Endothelial cell of umbilical vein (primary cell): ENCODE results near the gene SMAD6. TPM values are rescaled to one million over a fixed set of nuclear protein-coding genes. Genes with fewer than 3 reads are reported as not detected.

Experiments
- BruUV-seq: library from RNA; stranded (reverse); fragments of 400-500 nt; replicated peaks from 2 replicates; lab custom pipeline; 2021; lab: Mats Ljungman, UMichigan
- CTCF ChIA-PET: fragments of 300-600, 350-600 bp; sonication (Branson Sonifier 250); formaldehyde crosslinking; loops from one replicate; lab custom pipeline; 2021; ENCODE audit warnings: antibody characterized with exemption, inconsistent platforms; lab: Charles Lee
- POLR2A ChIA-PET: fragments of 300-600, 350-600 bp; sonication (Branson Sonifier 250); formaldehyde crosslinking; loops from one replicate; lab custom pipeline; 2021; ENCODE audit warnings: antibody characterized with exemption, inconsistent platforms; lab: Charles Lee
- DNase-seq: peaks from one replicate; pipeline ENCODE4 v3.0.0-alpha.2; 2011; ENCODE audit warnings: low read depth, low spot score
- FAIRE-seq: peaks from 2 replicates; lab custom pipeline; 2011; peaks lifted over from hg19 to GRCh38; lab: Jason Lieb, UNC
- H2AFZ ChIP-seq: 2 replicates; pipeline ENCODE4 v1.6.0; 2012; ENCODE audit warnings: low read depth, low read length, control low read depth, inconsistent platforms
- H3K27ac ChIP-seq: 2 replicates; pipeline ENCODE4 v1.5.1; 2011; ENCODE audit warnings: low read depth, mild to moderate bottlenecking, control low read depth, low read length, moderate library complexity; ENCODE audit not compliant: insufficient read depth
- H3K27me3 ChIP-seq, 2 experiments: 2 replicates each; pipeline versions ENCODE4 v1.6.0 to v1.6.1; 2011; ENCODE audit warnings: low read length in 2 of 2, mixed read lengths in 1 of 2; ENCODE audit not compliant: control insufficient read depth in 2 of 2, insufficient read depth in 2 of 2
- H3K36me3 ChIP-seq, 2 experiments: 2 replicates in 1 of 2; 3 replicates in 1 of 2; pipeline ENCODE4 v1.5.1; 2011; ENCODE audit warnings: low read length in 2 of 2, mild to moderate bottlenecking in 1 of 2, moderate library complexity in 1 of 2; ENCODE audit not compliant: control insufficient read depth in 2 of 2, insufficient read depth in 2 of 2; ENCODE audit errors: extremely low read depth in 1 of 2
- H3K4me1 ChIP-seq: 3 replicates; pipeline ENCODE4 v1.5.1; 2011; ENCODE audit warnings: mild to moderate bottlenecking, low read length; ENCODE audit not compliant: control insufficient read depth, insufficient read depth; ENCODE audit errors: extremely low read depth
- H3K4me2 ChIP-seq: 2 replicates; pipeline ENCODE4 v1.6.1; 2011; ENCODE audit warnings: low read length, control low read depth, mixed read lengths; ENCODE audit not compliant: insufficient read depth
- H3K4me3 ChIP-seq, 3 experiments: fragments of 200-600 bp in 1 of 3; sonication (generic), shearing (Covaris generic) in 1 of 3; replicated peaks in 1 of 3; 2 replicates each; pipeline ENCODE4 v1.5.1; 2011 to 2016; ENCODE audit warnings: control low read depth in 3 of 3, low read length in 3 of 3, mild to moderate bottlenecking in 2 of 3, inconsistent platforms in 1 of 3, low read depth in 1 of 3, moderate library complexity in 1 of 3; ENCODE audit not compliant: insufficient read depth in 1 of 3
- H3K79me2 ChIP-seq: 2 replicates; pipeline ENCODE4 v1.6.0; 2012; ENCODE audit warnings: low read length, inconsistent platforms; ENCODE audit not compliant: control insufficient read depth, insufficient read depth
- H3K9ac ChIP-seq: replicated peaks from 2 replicates; pipeline ENCODE3; 2011; ENCODE audit warnings: low read length, control low read depth; ENCODE audit not compliant: insufficient read depth; ENCODE audit errors: extremely low read depth
- H3K9me1 ChIP-seq: replicated peaks from 3 replicates; pipeline ENCODE4 v1.6.0; 2011; ENCODE audit warnings: mild to moderate bottlenecking, low read length; ENCODE audit not compliant: control insufficient read depth, insufficient read depth; ENCODE audit errors: extremely low read depth
- H3K9me3 ChIP-seq: replicated peaks from 2 replicates; pipeline ENCODE4 v1.5.1; 2012; ENCODE audit warnings: low read length, inconsistent platforms; ENCODE audit not compliant: control insufficient read depth, insufficient read depth
- H4K20me1 ChIP-seq: replicated peaks from 2 replicates; pipeline ENCODE3; 2011; ENCODE audit warnings: mild to moderate bottlenecking, low read length; ENCODE audit not compliant: control insufficient read depth, insufficient read depth; ENCODE audit errors: extremely low read depth
- CTCF ChIP-seq, 2 donors: IDR thresholded peaks; 1 replicate in 1 of 2; 2 replicates in 1 of 2; pipeline ENCODE4 v1.5.1; 2011; ENCODE audit warnings: low read length in 2 of 2, mild to moderate bottlenecking in 2 of 2, moderate library complexity in 2 of 2, control low read depth in 1 of 2, inconsistent platforms in 1 of 2, low read depth in 1 of 2; ENCODE audit not compliant: insufficient read depth in 1 of 2; ENCODE audit errors: extremely low read depth in 1 of 2
- EZH2 ChIP-seq: IDR thresholded peaks from 2 replicates; pipeline ENCODE4 v1.6.1; 2012; ENCODE audit warnings: borderline replicate concordance, low read depth, mild to moderate bottlenecking, moderate library complexity, low read length, inconsistent platforms; ENCODE audit not compliant: severe bottlenecking
- FOS ChIP-seq: IDR thresholded peaks from 2 replicates; pipeline ENCODE4 v1.6.1; 2011; ENCODE audit warnings: mild to moderate bottlenecking, low read length, moderate library complexity, borderline replicate concordance; ENCODE audit not compliant: insufficient read depth
- GATA2 ChIP-seq: IDR thresholded peaks from 2 replicates; pipeline ENCODE4 v1.7.0; 2011; ENCODE audit warnings: low read depth, mild to moderate bottlenecking, moderate library complexity, mixed read lengths, low read length; ENCODE audit not compliant: insufficient read length, insufficient read depth
- JUN ChIP-seq: IDR thresholded peaks from 2 replicates; pipeline ENCODE4 v1.6.1; 2011; ENCODE audit warnings: borderline replicate concordance, low read depth; ENCODE audit not compliant: insufficient read length, insufficient read depth
- MAX ChIP-seq: IDR thresholded peaks from 2 replicates; pipeline ENCODE4 v1.6.1; 2011; ENCODE audit not compliant: insufficient read depth, insufficient read length
- MYC ChIP-seq: IDR thresholded peaks from one replicate; pipeline ENCODE4 v1.6.1; 2011; ENCODE audit warnings: mild to moderate bottlenecking, low read depth, low read length
- POLR2A ChIP-seq: IDR thresholded peaks from 2 replicates; pipeline ENCODE4 v1.6.1; 2012; ENCODE audit warnings: low read depth, mild to moderate bottlenecking, control low read depth, low read length
- POLR2AphosphoS5 ChIP-seq: IDR thresholded peaks from 2 replicates; pipeline ENCODE4 v1.6.1; 2012; ENCODE audit warnings: low read depth, mild to moderate bottlenecking, control low read depth, low read length, moderate library complexity; ENCODE audit not compliant: insufficient read depth
- dilution Hi-C: fragments of 300-500 bp; cut with MboI; formaldehyde crosslinking; loops from one replicate; pipeline ENCODE4 v1.15.0; 2019; ENCODE audit warnings: low sequenced_read_pairs; ENCODE audit not compliant: extremely low pct_ligation_motif_present
- intact Hi-C: fragments of 100-400 bp; cut with micrococcal nuclease; formaldehyde crosslinking; loops from one replicate; pipeline ENCODE4 v1.10.0; 2022
- polyA plus RNA-seq, 4 experiments: library from polyadenylated mRNA; depleted of rRNA in 3 of 4; stranded (reverse) in 3 of 4; unstranded in 1 of 4; fragments of >200 nt; gene quantifications; 2 replicates each; pipeline versions ENCODE4 v1.2.1 to v1.2.3, GENCODE V29; 2011 to 2012; ENCODE audit warnings: missing spikeins in 1 of 4
- total RNA-seq: library from RNA; stranded (reverse); gene quantifications from 2 replicates; pipeline ENCODE4 v1.2.3, GENCODE V29; 2021

The SMAD6 gene
- total and polyA plus RNA-seq, 2 donors (not counting 3 experiments of a cell fraction or from before 2014, with no cell fraction given), result 7.3 to 12.5 TPM

GRCh38 chr15:66830823-66831222 lies 128.8 kb downstream of the SMAD6 start:
- Histone ChIP-seq H4K20me1 (no peaks in the 10 kb centered on the region), H3K4me1 (peaks cover 8% of the 10 kb centered on the region), H3K27me3 (no peaks in the 10 kb centered on the region), H2AFZ (no peak overlapping the region), H3K9ac (no peak overlapping the region), H3K9me1 (no peaks in the 10 kb centered on the region), H3K27ac (no peak overlapping the region), H3K9me3 (no peaks in the 10 kb centered on the region), H3K36me3 (no peaks in the 10 kb centered on the region), H3K4me3 (no peak overlapping the region), H3K79me2 (no peaks in the 10 kb centered on the region), H3K4me2 (no peak overlapping the region)
- ChIA-PET CTCF (interaction anchor here (1.0 to 1.8 kb wide), 8 partner anchors 7 to 238 kb away, joined by 3 to 8 read pairs (median 4); no protein-coding TSS in a partner anchor), POLR2A (interaction anchor here (1.3 kb wide), 1 partner anchor 21 kb away, joined by 3 read pairs; no protein-coding TSS in a partner anchor)
- FAIRE-seq, result no peak
- no peak for DNase-seq
- intact Hi-C loops (no loop called here), dilution Hi-C loops (no loop called here)
- BruUV-seq, result no TSS peak
- TF ChIP-seq FOS (no peak), MYC (no peak), CTCF (IDR thresholded peaks at IDR 0.05; ENCODE audit: extremely low read depth in 1 of 2, insufficient read depth in 1 of 2, low read depth in 1 of 2, low read length in 2 of 2) (no peak), MAX (no peak), GATA2 (no peak), POLR2AphosphoS5 (no peak), JUN (no peak), POLR2A (no peak), EZH2 (no peak)
